Activated T-cell treated with anti-CD3 and anti-CD28 coated beads, Interleukin-2, amount 50 U/mL, for 72 hours (primary cell): Measurements from ENCODE around the gene TSPAN31. TPM values are rescaled to one million over a fixed set of nuclear protein-coding genes. Genes with fewer than 3 reads are reported as not detected.

Source experiments
- ATAC-seq, 2 donors: fragments of 150-1000 bp; cut with Tn5 transposase; replicated peaks in 1 of 2; 2 replicates each; pipeline ENCODE4 v1.10.0; 2021; ENCODE audit warnings: moderate library complexity in 2 of 2, mild to moderate bottlenecking in 1 of 2
- DNase-seq, 2 donors: peaks; one replicate each; pipeline ENCODE4 v3.0.0; 2021 to 2022; ENCODE audit warnings: mixed read lengths in 1 of 2
- H3K27ac Mint-ChIP-seq: one replicate; pipeline ENCODE4 v1.8.0; 2022; ENCODE audit warnings: mild to moderate bottlenecking, moderate library complexity, mixed read lengths
- H3K27me3 Mint-ChIP-seq: one replicate; pipeline ENCODE4 v1.8.0; 2022; ENCODE audit warnings: low read depth, mixed read lengths
- H3K36me3 Mint-ChIP-seq, 2 donors: one replicate each; pipeline ENCODE4 v1.8.0; 2022; ENCODE audit warnings: mixed read lengths in 2 of 2, mild to moderate bottlenecking in 1 of 2; ENCODE audit not compliant: insufficient read depth in 2 of 2
- H3K4me1 Mint-ChIP-seq: one replicate; pipeline ENCODE4 v1.8.0; 2022; ENCODE audit warnings: low read depth, mixed read lengths
- H3K4me3 Mint-ChIP-seq, 2 donors: one replicate each; pipeline ENCODE4 v1.8.0; 2022; ENCODE audit warnings: mild to moderate bottlenecking in 2 of 2, mixed read lengths in 2 of 2, moderate library complexity in 2 of 2
- H3K9me3 Mint-ChIP-seq, 2 donors: one replicate each; pipeline ENCODE4 v1.8.0; 2022; ENCODE audit warnings: mixed read lengths in 2 of 2
- total RNA-seq, 2 donors: library from RNA; stranded (reverse); gene quantifications; one replicate each; pipeline ENCODE4 v1.2.3, GENCODE V29; 2022

Gene TSPAN31
- total RNA-seq, 2 donors from 2014 or later, result 18.2 to 19.6 TPM

DNA sequence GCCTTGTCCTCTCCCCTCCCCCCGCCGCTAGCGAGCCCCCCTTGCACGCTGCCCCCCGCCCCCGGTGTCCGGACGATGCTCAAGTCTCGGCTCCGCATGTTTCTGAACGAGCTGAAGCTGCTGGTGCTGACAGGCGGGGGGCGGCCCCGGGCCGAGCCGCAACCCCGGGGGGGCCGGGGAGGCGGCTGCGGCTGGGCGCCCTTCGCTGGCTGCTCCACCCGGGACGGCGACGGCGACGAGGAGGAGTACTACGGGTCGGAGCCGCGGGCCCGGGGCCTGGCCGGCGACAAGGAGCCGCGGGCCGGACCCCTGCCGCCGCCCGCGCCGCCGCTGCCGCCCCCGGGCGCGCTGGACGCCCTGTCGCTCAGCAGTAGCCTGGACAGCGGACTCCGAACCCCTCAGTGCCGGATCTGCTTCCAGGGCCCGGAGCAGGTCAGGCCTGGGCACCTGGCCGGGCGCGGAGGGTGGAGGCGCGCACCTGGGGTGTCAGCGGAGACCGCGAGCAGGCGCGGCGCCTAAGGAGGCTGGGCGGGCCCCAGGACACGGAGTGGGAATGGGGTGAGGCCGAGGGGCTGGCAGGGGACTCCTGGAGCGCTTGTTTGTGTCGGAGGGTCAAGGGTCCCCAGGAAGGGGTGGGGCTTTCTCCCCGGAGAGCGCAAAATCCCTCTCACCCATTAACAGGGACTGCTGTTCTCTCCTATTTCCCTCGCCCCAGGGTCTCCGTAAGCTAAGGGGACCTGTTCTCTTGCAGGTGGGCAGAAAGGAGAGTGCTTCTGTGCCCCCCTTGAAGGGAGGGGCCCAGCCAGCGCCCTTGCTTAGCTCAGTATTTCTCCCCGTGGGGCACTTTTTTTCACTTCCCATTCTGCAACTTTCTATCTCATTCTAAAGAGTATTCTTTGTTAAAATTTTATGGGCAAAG lies 10.9 kb downstream of the TSPAN31 start:
- H3K4me3 Mint-ChIP-seq, result peak overlapping the region; percentile 93 to 95
- DNase-seq (peak; percentile 36 to 48), ATAC-seq (no peak)
- no peaks in the 10 kb centered on the region for H3K27me3 Mint-ChIP-seq
- H3K9me3 Mint-ChIP-seq, result no peaks in the 10 kb centered on the region
- H3K27ac Mint-ChIP-seq, result peak overlapping the region; percentile 32
- peaks cover 11 to 18% of the 10 kb centered on the region in 2 donors for H3K36me3 Mint-ChIP-seq
- H3K4me1 Mint-ChIP-seq, result peaks cover 67% of the 10 kb centered on the region

DNA sequence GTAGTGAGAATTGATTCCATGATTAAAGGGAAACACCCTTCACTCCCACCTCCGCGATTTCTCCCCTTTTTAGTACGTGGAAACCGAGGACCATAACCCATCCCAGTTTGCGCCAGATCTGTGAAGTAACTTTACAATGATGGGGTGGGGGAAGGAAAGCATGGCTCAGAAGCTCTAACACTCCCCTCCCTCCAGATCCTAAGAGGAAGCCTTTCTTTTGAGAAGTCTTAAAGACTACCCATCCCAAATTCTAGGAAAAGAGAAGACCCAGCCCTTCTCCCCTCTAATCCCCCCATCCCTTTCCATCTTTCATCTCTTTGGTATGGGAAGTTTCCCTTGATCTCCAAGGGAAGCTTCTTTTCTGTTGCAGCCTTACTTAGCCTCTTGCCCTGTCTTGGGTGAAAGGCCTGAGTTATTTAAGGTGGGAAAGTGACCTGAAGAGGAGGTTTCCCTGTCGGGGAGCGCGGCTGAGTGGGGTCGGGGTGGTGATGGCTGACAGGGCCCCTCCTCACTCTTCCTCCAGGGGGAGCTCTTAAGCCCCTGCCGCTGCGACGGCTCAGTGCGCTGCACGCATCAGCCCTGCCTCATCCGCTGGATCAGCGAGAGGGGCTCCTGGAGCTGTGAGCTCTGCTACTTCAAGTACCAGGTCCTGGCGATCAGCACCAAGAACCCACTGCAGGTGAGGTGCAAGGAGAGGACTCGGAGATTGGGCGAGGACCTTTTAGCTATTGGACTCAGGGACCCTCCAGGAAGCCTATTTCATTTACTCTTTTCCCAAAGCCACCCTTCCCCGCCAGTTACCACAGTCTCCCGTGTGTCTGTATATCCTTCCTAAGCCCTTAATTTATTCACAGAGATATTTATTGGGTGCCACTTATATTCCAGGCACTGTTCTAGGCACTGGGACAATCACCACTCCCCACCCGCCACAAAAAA lies 11.8 kb downstream of the TSPAN31 start:
- DNase-seq, result peak; percentile 81
- Mint-ChIP-seq H3K36me3 (peaks cover 8 to 12% of the 10 kb centered on the region in 2 donors), H3K4me3 (peak overlapping the region; percentile 93 to 95), H3K27ac (peak overlapping the region; percentile 80), H3K4me1 (peaks cover 57% of the 10 kb centered on the region), H3K9me3 (no peaks in the 10 kb centered on the region), H3K27me3 (no peaks in the 10 kb centered on the region)
- peak; percentile 22 to 32 for ATAC-seq

- Mint-ChIP-seq H3K4me3 (no peak overlapping the region), H3K36me3 (peaks cover 6 to 11% of the 10 kb centered on the region in 2 donors), H3K27ac (no peak overlapping the region), H3K4me1 (peaks cover 50% of the 10 kb centered on the region), H3K27me3 (no peaks in the 10 kb centered on the region), H3K9me3 (no peaks in the 10 kb centered on the region)
- DNase-seq (no peak), ATAC-seq (no peak)
Observed at GRCh38 chr12:57757771-57758170, 12.9 kb downstream of the TSPAN31 start.

DNA sequence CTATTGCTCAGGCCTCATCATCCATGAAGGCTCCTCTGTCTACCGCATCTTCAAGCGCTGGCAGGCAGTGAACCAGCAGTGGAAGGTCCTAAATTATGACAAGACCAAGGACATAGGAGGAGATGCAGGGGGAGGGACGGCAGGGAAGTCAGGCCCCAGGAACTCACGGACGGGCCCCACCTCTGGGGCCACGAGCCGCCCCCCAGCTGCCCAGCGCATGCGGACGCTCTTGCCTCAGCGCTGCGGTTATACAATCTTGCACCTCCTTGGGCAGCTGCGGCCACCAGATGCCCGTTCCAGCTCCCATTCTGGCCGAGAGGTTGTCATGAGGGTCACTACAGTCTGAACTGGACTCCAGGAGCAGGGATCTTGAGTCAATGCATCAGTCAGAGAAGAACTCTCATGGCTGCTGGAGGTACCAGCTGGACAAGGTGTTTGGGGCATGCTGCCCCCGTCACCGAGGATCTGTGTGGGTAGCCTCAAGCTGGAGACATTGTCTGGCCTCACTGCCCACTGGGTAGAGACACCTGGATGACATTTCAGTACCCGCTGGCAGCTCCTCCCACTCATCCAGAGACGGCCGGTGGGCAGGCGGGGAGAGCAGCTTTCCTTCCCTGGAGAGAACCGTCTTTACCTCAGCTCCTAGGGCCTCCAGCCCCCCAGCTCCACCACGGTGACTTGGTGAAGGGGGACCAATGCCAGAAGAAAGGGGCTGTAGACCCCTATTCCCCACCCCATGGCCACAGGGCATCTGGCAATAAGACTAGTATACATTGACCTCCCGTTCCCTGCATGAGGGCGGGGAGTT lies 13.9 kb downstream of the TSPAN31 start:
- Mint-ChIP-seq H3K9me3 (no peaks in the 10 kb centered on the region), H3K4me3 (no peak overlapping the region), H3K27ac (no peak overlapping the region), H3K27me3 (no peaks in the 10 kb centered on the region), H3K4me1 (peaks cover 45% of the 10 kb centered on the region), H3K36me3 (peaks cover 6 to 15% of the 10 kb centered on the region in 2 donors)
- ATAC-seq (no peak), DNase-seq (no peak)

DNA sequence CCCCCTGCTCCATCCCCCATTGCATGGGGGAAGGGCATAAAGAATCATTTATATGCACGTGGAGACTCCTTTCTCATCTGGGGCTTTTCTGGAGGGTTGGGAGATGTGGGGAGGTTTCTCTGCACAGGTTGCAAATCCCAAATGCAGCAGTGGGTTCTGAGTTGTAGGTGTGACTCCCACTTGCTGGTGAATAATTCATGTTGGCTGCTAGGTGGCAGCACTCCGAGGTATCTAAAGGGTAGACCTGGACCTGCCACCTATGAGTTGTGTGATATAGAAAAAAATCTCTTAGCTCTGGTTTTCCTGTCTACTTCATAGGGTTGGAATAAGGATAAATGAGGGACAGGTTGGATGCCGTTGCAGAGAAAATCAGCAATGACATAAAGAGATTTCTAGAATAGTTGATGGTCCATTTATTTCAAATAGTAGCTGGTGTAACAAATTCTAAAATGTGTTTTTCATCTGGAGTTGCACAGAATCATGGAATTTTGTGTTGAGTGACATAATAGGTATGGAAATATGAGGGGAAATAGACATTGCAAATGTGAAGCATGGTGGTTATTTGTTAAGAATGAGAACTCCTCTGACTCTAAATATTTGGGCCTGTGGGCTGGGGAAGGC lies 14.6 kb downstream of the TSPAN31 start:
- peak; percentile 23 to 45 for DNase-seq
- Mint-ChIP-seq H3K27ac (no peak overlapping the region), H3K9me3 (no peaks in the 10 kb centered on the region), H3K4me3 (no peak overlapping the region), H3K4me1 (peaks cover 45% of the 10 kb centered on the region), H3K27me3 (no peaks in the 10 kb centered on the region), H3K36me3 (peaks cover 5 to 16% of the 10 kb centered on the region in 2 donors)
- no peak for ATAC-seq

- ATAC-seq (no peak), DNase-seq (no peak)
- Mint-ChIP-seq H3K27me3 (no peaks in the 10 kb centered on the region), H3K4me3 (no peak overlapping the region), H3K36me3 (peaks cover 4 to 16% of the 10 kb centered on the region in 2 donors), H3K9me3 (no peaks in the 10 kb centered on the region), H3K4me1 (peaks cover 50% of the 10 kb centered on the region), H3K27ac (no peak overlapping the region)
Observed at GRCh38 chr12:57760347-57760982, 15.6 kb downstream of the TSPAN31 start.

- H3K9me3 Mint-ChIP-seq, result no peaks in the 10 kb centered on the region
- peaks cover 0 to 16% of the 10 kb centered on the region in 2 donors for H3K36me3 Mint-ChIP-seq
- H3K27ac Mint-ChIP-seq, result no peak overlapping the region
- H3K4me1 Mint-ChIP-seq, result peaks cover 49% of the 10 kb centered on the region
- H3K4me3 Mint-ChIP-seq, result no peak overlapping the region
- ATAC-seq (no peak), DNase-seq (no peak)
- H3K27me3 Mint-ChIP-seq, result no peaks in the 10 kb centered on the region
Observed at GRCh38 chr12:57761391-57761998, 16.7 kb downstream of the TSPAN31 start.

GRCh38 chr12:57762463-57762862 lies 17.6 kb downstream of the TSPAN31 start:
- H3K4me1 Mint-ChIP-seq, result peaks cover 44% of the 10 kb centered on the region
- no peaks in the 10 kb centered on the region for H3K9me3 Mint-ChIP-seq
- DNase-seq (no peak), ATAC-seq (no peak)
- no peak overlapping the region for H3K4me3 Mint-ChIP-seq
- no peaks in the 10 kb centered on the region for H3K27me3 Mint-ChIP-seq
- H3K27ac Mint-ChIP-seq, result no peak overlapping the region
- H3K36me3 Mint-ChIP-seq, result peaks cover 0 to 10% of the 10 kb centered on the region in 2 donors

GRCh38 chr12:57763881-57764661 lies 19.2 kb downstream of the TSPAN31 start:
- peak overlapping the region; percentile 34 for H3K27ac Mint-ChIP-seq

DNA sequence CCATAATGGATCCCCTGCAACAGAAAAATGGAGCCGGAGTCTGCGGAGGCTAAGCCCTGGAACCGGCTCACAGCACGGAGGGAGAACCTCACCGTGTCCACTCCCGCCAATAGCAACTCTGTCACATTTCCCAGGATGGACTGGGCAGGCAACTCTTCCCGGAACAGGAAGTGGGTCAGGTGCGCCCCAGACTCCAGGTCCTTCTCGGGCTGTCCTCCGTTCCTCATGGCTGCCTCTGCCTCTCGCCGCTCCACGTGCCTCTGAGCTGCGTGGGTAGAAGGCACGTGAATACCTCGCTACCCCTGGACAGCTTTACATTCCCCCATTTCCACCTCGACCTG lies 19.8 kb downstream of the TSPAN31 start:
- peaks cover 33% of the 10 kb centered on the region for H3K4me1 Mint-ChIP-seq
- peak; percentile 20 to 30 for ATAC-seq
- no peaks in the 10 kb centered on the region for H3K27me3 Mint-ChIP-seq
- no peak overlapping the region for H3K27ac Mint-ChIP-seq
- DNase-seq, result peak in 1 of 2 donors; percentile 31
- H3K36me3 Mint-ChIP-seq, result peaks cover 0 to 9% of the 10 kb centered on the region in 2 donors
- peak overlapping the region; percentile 89 to 90 for H3K4me3 Mint-ChIP-seq
- no peaks in the 10 kb centered on the region for H3K9me3 Mint-ChIP-seq

More at GRCh38 chr12:57763881-57764661, 19.2 kb downstream of the TSPAN31 start:
- DNase-seq (no peak), ATAC-seq (no peak)
- no peaks in the 10 kb centered on the region for H3K9me3 Mint-ChIP-seq
- peaks cover 0 to 8% of the 10 kb centered on the region in 2 donors for H3K36me3 Mint-ChIP-seq
- H3K27me3 Mint-ChIP-seq, result no peaks in the 10 kb centered on the region
- peak overlapping the region; percentile 89 to 90 for H3K4me3 Mint-ChIP-seq
- H3K4me1 Mint-ChIP-seq, result peaks cover 38% of the 10 kb centered on the region
